ENCODE results near the gene HDAC10.

The HDAC10 gene

DNA sequence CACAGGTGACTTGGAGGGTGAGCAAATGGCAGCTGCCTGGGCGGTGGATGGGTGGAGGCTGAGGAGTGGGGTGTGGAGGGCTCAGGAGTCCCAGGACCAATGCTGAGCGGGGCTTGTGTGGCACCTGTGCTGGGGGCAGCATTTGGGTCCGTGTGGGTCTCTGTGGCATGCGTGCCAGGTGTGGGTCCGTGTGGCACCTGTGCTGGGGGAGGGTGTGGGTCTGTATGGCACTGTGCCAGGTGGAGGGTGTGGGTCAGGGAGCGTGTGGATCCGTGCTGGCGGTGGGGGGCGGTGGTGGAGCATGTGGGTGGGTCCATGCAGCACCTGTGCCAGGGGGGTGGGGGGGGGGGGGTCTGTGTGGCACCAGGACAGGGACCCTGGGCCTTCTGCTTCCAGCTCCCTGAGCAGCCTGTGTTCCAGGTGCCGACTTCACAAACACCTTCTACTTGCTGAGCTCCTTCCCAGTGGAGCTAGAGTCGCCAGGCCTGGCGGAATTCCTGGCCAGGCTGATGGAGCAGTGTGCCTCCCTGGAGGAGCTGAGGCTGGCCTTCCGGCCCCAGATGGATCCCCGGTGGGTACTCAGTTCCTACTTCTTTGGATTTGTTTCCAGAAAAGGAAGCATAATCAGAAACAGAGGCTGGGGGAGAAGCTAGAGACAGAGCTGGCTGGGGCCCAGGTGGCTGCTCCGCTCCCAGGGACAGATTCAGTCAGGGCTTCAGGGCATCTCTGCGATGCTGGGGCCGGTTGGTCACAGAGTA lies 35.6 kb downstream of the HDAC10 start:
- no peak overlapping the region for H3K27ac ChIP-seq (replicated peaks)

GRCh38 chr22:50213263-50213662 lies 37.8 kb downstream of the HDAC10 start:
- Histone ChIP-seq H3K27ac (replicated peaks) (no peak overlapping the region), H3K27me3 (ENCODE audit: insufficient read depth, poor library complexity, severe bottlenecking) (no peaks in the 10 kb centered on the region), H3K4me3 (replicated peaks; ENCODE audit: insufficient read depth, low read length) (no peak overlapping the region)
- DNase-seq (ENCODE audit: low read depth in 1 of 2, low spot score in 1 of 2): no peak
- TF ChIP-seq POLR2AphosphoS5 (IDR thresholded peaks at IDR 0.05; ENCODE audit: low read depth) (no peak), SPI1 (IDR thresholded peaks at IDR 0.05; ENCODE audit: borderline replicate concordance, low read depth) (no peak), REST (IDR thresholded peaks at IDR 0.05; ENCODE audit: insufficient replicate concordance, low read depth) (no peak), GABPA (IDR thresholded peaks at IDR 0.05; ENCODE audit: low read depth) (no peak)
- TF ChIP-seq, protein P1, sequence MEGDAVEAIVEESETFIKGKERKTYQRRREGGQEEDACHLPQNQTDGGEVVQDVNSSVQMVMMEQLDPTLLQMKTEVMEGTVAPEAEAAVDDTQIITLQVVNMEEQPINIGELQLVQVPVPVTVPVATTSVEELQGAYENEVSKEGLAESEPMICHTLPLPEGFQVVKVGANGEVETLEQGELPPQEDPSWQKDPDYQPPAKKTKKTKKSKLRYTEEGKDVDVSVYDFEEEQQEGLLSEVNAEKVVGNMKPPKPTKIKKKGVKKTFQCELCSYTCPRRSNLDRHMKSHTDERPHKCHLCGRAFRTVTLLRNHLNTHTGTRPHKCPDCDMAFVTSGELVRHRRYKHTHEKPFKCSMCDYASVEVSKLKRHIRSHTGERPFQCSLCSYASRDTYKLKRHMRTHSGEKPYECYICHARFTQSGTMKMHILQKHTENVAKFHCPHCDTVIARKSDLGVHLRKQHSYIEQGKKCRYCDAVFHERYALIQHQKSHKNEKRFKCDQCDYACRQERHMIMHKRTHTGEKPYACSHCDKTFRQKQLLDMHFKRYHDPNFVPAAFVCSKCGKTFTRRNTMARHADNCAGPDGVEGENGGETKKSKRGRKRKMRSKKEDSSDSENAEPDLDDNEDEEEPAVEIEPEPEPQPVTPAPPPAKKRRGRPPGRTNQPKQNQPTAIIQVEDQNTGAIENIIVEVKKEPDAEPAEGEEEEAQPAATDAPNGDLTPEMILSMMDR (IDR thresholded peaks at IDR 0.05; ENCODE audit: insufficient read depth, low read length): no peak

More for the DNA sequence above, 35.6 kb downstream of the HDAC10 start:
- H3K4me3 ChIP-seq (replicated peaks; ENCODE audit: insufficient read depth, low read length): no peak overlapping the region
- TF ChIP-seq, protein P1 (IDR thresholded peaks at IDR 0.05; ENCODE audit: insufficient read depth, low read length): no peak
- peak; percentile 15; the same call in 1 of the 2 replicates for TF ChIP-seq POLR2AphosphoS5 (IDR thresholded peaks at IDR 0.05; ENCODE audit: low read depth)
- TF ChIP-seq SPI1 (IDR thresholded peaks at IDR 0.05; ENCODE audit: borderline replicate concordance, low read depth): no peak
- no peak for TF ChIP-seq REST (IDR thresholded peaks at IDR 0.05; ENCODE audit: insufficient replicate concordance, low read depth)
- no peak for TF ChIP-seq GABPA (IDR thresholded peaks at IDR 0.05; ENCODE audit: low read depth)
- no peak for DNase-seq (ENCODE audit: low read depth in 1 of 2, low spot score in 1 of 2)
- no peaks in the 10 kb centered on the region for H3K27me3 ChIP-seq (ENCODE audit: insufficient read depth, poor library complexity, severe bottlenecking)

GRCh38 chr22:50211147-50211546 lies 39.9 kb downstream of the HDAC10 start:
- Histone ChIP-seq H3K27ac (replicated peaks) (no peak overlapping the region), H3K27me3 (ENCODE audit: insufficient read depth, poor library complexity, severe bottlenecking) (no peaks in the 10 kb centered on the region)
- TF ChIP-seq SPI1 (IDR thresholded peaks at IDR 0.05; ENCODE audit: borderline replicate concordance, low read depth): no peak

DNA sequence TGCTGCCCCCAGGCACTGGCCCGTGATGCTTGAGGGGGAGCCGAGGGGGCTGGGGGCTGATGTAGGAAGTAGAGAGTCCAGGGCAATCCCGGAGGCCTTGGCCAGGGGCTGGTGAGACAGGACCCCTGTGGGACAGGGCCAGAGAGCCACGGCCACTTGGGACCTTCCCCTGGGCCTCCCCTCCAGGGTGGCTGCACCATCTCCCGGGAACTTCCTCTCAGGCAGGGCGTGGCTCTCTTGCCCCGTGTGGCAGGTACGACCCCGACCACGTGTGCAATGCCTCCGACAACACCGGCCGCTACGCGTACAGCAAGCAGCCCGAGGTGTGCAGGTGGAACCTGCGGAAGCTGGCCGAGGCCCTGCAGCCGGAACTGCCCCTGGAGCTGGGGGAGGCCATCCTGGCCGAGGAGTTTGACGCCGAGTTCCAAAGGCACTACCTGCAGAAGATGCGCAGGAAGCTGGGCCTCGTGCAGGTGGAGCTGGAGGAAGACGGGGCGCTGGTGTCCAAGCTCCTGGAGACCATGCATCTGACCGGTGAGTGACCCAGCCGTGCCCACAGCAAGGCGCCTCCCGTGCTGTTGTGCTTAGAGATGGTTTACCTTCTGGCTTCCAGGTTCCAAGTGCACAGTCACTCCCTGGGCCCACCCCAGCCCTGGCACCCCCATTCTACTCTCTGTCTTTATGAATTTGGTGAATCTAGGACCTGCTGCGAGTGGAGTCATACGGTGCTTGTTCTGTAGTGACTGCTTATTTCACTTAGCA lies 40.5 kb downstream of the HDAC10 start:
- Histone ChIP-seq H3K27ac (replicated peaks) (no peak overlapping the region), H3K27me3 (ENCODE audit: insufficient read depth, poor library complexity, severe bottlenecking) (no peaks in the 10 kb centered on the region), H3K4me3 (replicated peaks; ENCODE audit: insufficient read depth, low read length) (no peak overlapping the region)
- TF ChIP-seq POLR2AphosphoS5 (IDR thresholded peaks at IDR 0.05; ENCODE audit: low read depth) (peak; percentile 9; the same call in 1 of the 2 replicates), SPI1 (IDR thresholded peaks at IDR 0.05; ENCODE audit: borderline replicate concordance, low read depth) (no peak)
- no peak for DNase-seq (ENCODE audit: low read depth in 1 of 2, low spot score in 1 of 2)

More at GRCh38 chr22:50211147-50211546, 39.9 kb downstream of the HDAC10 start:
- DNase-seq (ENCODE audit: low read depth in 1 of 2, low spot score in 1 of 2): no peak
- H3K4me3 ChIP-seq (replicated peaks; ENCODE audit: insufficient read depth, low read length): no peak overlapping the region
